Endodermal cell (in vitro differentiated cells): ENCODE measurements around the gene TSPAN17. TPM values are rescaled to one million over a fixed set of nuclear protein-coding genes. Genes with fewer than 3 reads are reported as not detected.

Source experiments
- DNase-seq: peaks from one replicate; pipeline ENCODE4 v3.0.0-alpha.2; 2017
- H3K27ac ChIP-seq: 2 replicates; pipeline ENCODE4 v1.5.1; 2013; ENCODE audit warnings: mild to moderate bottlenecking, low read depth, low read length, moderate library complexity
- H3K27me3 ChIP-seq: 2 replicates; pipeline ENCODE4 v1.6.1; 2013; ENCODE audit warnings: mild to moderate bottlenecking, low read length, moderate library complexity; ENCODE audit not compliant: insufficient read depth, control insufficient read depth, poor library complexity, severe bottlenecking
- H3K36me3 ChIP-seq: 2 replicates; pipeline ENCODE4 v1.7.0; 2013; ENCODE audit warnings: mild to moderate bottlenecking, low read length, moderate library complexity; ENCODE audit not compliant: control insufficient read depth, insufficient read depth
- H3K4me1 ChIP-seq: one replicate; pipeline ENCODE4 v1.7.0; 2013; ENCODE audit warnings: low read length; ENCODE audit not compliant: control insufficient read depth, insufficient read depth
- H3K4me3 ChIP-seq: 2 replicates; pipeline ENCODE4 v1.5.1; 2013; ENCODE audit warnings: mild to moderate bottlenecking, low read length, moderate library complexity
- H3K9ac ChIP-seq: 2 replicates; pipeline ENCODE4 v1.6.1; 2013; ENCODE audit warnings: mild to moderate bottlenecking, low read length, moderate library complexity; ENCODE audit not compliant: poor library complexity, severe bottlenecking; ENCODE audit errors: extremely low read depth
- H3K9me3 ChIP-seq: 2 replicates; pipeline ENCODE4 v1.6.1; 2013; ENCODE audit warnings: mild to moderate bottlenecking, low read length, moderate library complexity; ENCODE audit not compliant: control insufficient read depth
- H3K27ac Mint-ChIP-seq: 2 replicates; pipeline ENCODE4 v1.8.0; 2020; ENCODE audit warnings: mixed read lengths
- H3K27me3 Mint-ChIP-seq: 2 replicates; pipeline ENCODE4 v1.8.0; 2021; ENCODE audit warnings: mild to moderate bottlenecking, mixed read lengths; ENCODE audit not compliant: insufficient read depth
- H3K36me3 Mint-ChIP-seq: 2 replicates; pipeline ENCODE4 v1.8.0; 2020; ENCODE audit warnings: low read depth, mixed read lengths
- H3K4me1 Mint-ChIP-seq: 2 replicates; pipeline ENCODE4 v1.8.0; 2020; ENCODE audit warnings: mixed read lengths
- H3K4me3 Mint-ChIP-seq: 2 replicates; pipeline ENCODE4 v1.8.0; 2020; ENCODE audit warnings: mild to moderate bottlenecking, moderate library complexity, mixed read lengths
- H3K9me3 Mint-ChIP-seq: 2 replicates; pipeline ENCODE4 v1.8.0; 2020; ENCODE audit warnings: mild to moderate bottlenecking, mixed read lengths
- CTCF ChIP-seq: fragments of 200-600 bp; sonication (generic); conservative IDR thresholded peaks from 2 replicates; pipeline ENCODE4 v1.5.0; 2021; ENCODE audit warnings: antibody characterized with exemption, mild to moderate bottlenecking
- WGBS, 2 experiments: methylation state at CpG; one replicate each; pipeline versions ENCODE4 v1.1.5 to v1.1.7; 2013; ENCODE audit warnings: missing lambda C conversion rate in 2 of 2, mixed read lengths in 1 of 2; ENCODE audit not compliant: insufficient coverage in 1 of 2, insufficient read length in 1 of 2; 5-methylcytosine and 5-hydroxymethylcytosine counted together
- total RNA-seq, 2 donors: library from RNA; stranded (reverse); fragmentation: NEBNext Ultra II Directional in 1 of 2; extraction: Animal tissue kit (Norgen Biotek cat#: 25700) in 1 of 2; gene quantifications; 2 replicates in 1 of 2; 3 replicates in 1 of 2; pipeline ENCODE4 v1.2.1, GENCODE V29; 2021

Gene TSPAN17
- total RNA-seq, 2 donors from 2014 or later = 49.3 to 50.3 TPM

GRCh38 chr5:176658817-176659511 lies 11.7 kb downstream of the TSPAN17 start:
- Histone ChIP-seq H3K9ac (no peak overlapping the region), H3K4me1 (no peaks in the 10 kb centered on the region), H3K27ac (no peak overlapping the region), H3K4me3 (no peak overlapping the region), H3K27me3 (no peaks in the 10 kb centered on the region), H3K36me3 (peaks cover 5% of the 10 kb centered on the region), H3K9me3 (no peaks in the 10 kb centered on the region)
- Mint-ChIP-seq H3K27me3 (no peaks in the 10 kb centered on the region), H3K4me3 (no peak overlapping the region), H3K27ac (no peak overlapping the region), H3K9me3 (no peaks in the 10 kb centered on the region), H3K36me3 (peaks cover 9% of the 10 kb centered on the region), H3K4me1 (no peaks in the 10 kb centered on the region)
- DNase-seq = no peak
- no peak for TF ChIP-seq CTCF
- WGBS, 2 experiments = 89 to 100% methylated on average over 9 to 11 of the region's 11 CpGs

- H3K4me3 ChIP-seq = no peak overlapping the region
- H3K27me3 Mint-ChIP-seq = no peaks in the 10 kb centered on the region
- H3K9me3 Mint-ChIP-seq = no peaks in the 10 kb centered on the region
- H3K36me3 Mint-ChIP-seq = peaks cover 9% of the 10 kb centered on the region
- peaks cover 5% of the 10 kb centered on the region for H3K36me3 ChIP-seq
- no peaks in the 10 kb centered on the region for H3K4me1 Mint-ChIP-seq
- H3K9me3 ChIP-seq = no peaks in the 10 kb centered on the region
- 86 to 100% methylated on average over 1 to 7 of the region's 7 CpGs for WGBS, 2 experiments
- H3K27ac Mint-ChIP-seq = no peak overlapping the region
- H3K27me3 ChIP-seq = no peaks in the 10 kb centered on the region
- no peak overlapping the region for H3K4me3 Mint-ChIP-seq
- no peaks in the 10 kb centered on the region for H3K4me1 ChIP-seq
- no peak for DNase-seq
- H3K27ac ChIP-seq = no peak overlapping the region
- TF ChIP-seq CTCF = no peak
- no peak overlapping the region for H3K9ac ChIP-seq
Observed at GRCh38 chr5:176659512-176659839, 12.2 kb downstream of the TSPAN17 start.

- Histone ChIP-seq H3K36me3 (peaks cover 5% of the 10 kb centered on the region), H3K27me3 (no peaks in the 10 kb centered on the region), H3K4me3 (no peak overlapping the region), H3K27ac (no peak overlapping the region), H3K9me3 (no peaks in the 10 kb centered on the region), H3K9ac (no peak overlapping the region), H3K4me1 (no peaks in the 10 kb centered on the region)
- Mint-ChIP-seq H3K27me3 (no peaks in the 10 kb centered on the region), H3K9me3 (no peaks in the 10 kb centered on the region), H3K36me3 (peaks cover 8% of the 10 kb centered on the region), H3K27ac (no peak overlapping the region), H3K4me1 (no peaks in the 10 kb centered on the region), H3K4me3 (no peak overlapping the region)
- no peak for DNase-seq
- no peak for TF ChIP-seq CTCF
- 67 to 78% methylated on average over 1 to 4 of the region's 4 CpGs for WGBS, 2 experiments
Observed at GRCh38 chr5:176659860-176660461, 12.7 kb downstream of the TSPAN17 start.
